Adrenal gland (tissue), 12 donors: ENCODE results near the gene CREB5. TPM values are rescaled to one million over a fixed set of nuclear protein-coding genes. Genes with fewer than 3 reads are reported as not detected.

Source experiments
- DNase-seq, 7 donors: peaks; one replicate each; pipeline ENCODE4 v3.0.0-alpha.2; 2019 to 2020
- H3K27ac ChIP-seq, 5 donors: fragments of 200-600 bp; sonication (generic) in 4 of 5; 1 replicate in 3 of 5; 2 replicates in 2 of 5; pipeline versions ENCODE4 v1.5.1 to v1.8.0; 2016 to 2020; ENCODE audit warnings: mild to moderate bottlenecking in 1 of 5
- H3K27me3 ChIP-seq: fragments of 200-600 bp; 2 replicates; pipeline ENCODE4 v1.8.0; 2021
- H3K36me3 ChIP-seq, 2 donors: fragments of 200-600 bp; replicated peaks in 1 of 2; 1 replicate in 1 of 2; 2 replicates in 1 of 2; pipeline versions ENCODE4 v1.5.1 to v1.8.0; 2018 to 2022
- H3K4me1 ChIP-seq, 2 donors: fragments of 200-600 bp; replicated peaks in 1 of 2; 1 replicate in 1 of 2; 2 replicates in 1 of 2; pipeline versions ENCODE4 v1.5.1 to v1.8.0; 2018 to 2021
- H3K4me3 ChIP-seq, 4 donors: fragments of 200-600 bp; sonication (generic) in 3 of 4; one replicate each; pipeline ENCODE4 v1.5.1; 2016 to 2018
- H3K9me3 ChIP-seq, 3 donors: fragments of 200-600 bp; sonication (generic) in 1 of 3; replicated peaks in 1 of 3; 1 replicate in 2 of 3; 2 replicates in 1 of 3; pipeline versions ENCODE4 v1.5.1 to v1.8.0; 2016 to 2021
- CTCF ChIP-seq, 6 experiments: fragments of 450-650 bp in 4 of 6; fragments of 200-600 bp in 2 of 6; sonication (generic) in 1 of 6; IDR thresholded peaks; 1 replicate in 5 of 6; 2 replicates in 1 of 6; pipeline versions ENCODE4 v1.5.1 to v1.8.0; 2016 to 2021; ENCODE audit warnings: antibody characterized with exemption in 6 of 6, mild to moderate bottlenecking in 2 of 6, moderate library complexity in 1 of 6
- POLR2A ChIP-seq, 2 donors: fragments of 450-650 bp; IDR thresholded peaks; one replicate each; pipeline ENCODE4 v1.6.1; 2017; ENCODE audit warnings: antibody characterized with exemption in 2 of 2, mild to moderate bottlenecking in 2 of 2, moderate library complexity in 1 of 2
- WGBS, 4 donors: extraction: QIAGEN DNeasy Blood & Tissue Kit in 2 of 4; methylation state at CpG; one replicate each; pipeline versions ENCODE4 v1.1.5 to v1.1.7; 2013 to 2017; 5-methylcytosine and 5-hydroxymethylcytosine counted together
- intact Hi-C, 2 donors: fragments of 100-400 bp; cut with DNase I; formaldehyde crosslinking; loops; one replicate each; pipeline versions ENCODE4 v1.14.1 to v1.15.0; 2022 to 2023
- polyA plus RNA-seq, 3 donors: library from polyadenylated mRNA; stranded (reverse); fragments of 200-250 nt in 2 of 3; fragments of 350-450 nt in 1 of 3; fragmentation: Illumina TruSeq in 1 of 3; extraction: RNeasy Lipid Tissue Mini Kit (QIAGEN cat#74804) in 1 of 3; gene quantifications; one replicate each; pipeline ENCODE4 v1.2.3, GENCODE V29; 2013 to 2014
- total RNA-seq, 9 donors: library from RNA; depleted of rRNA in 4 of 9; stranded (reverse); fragments of >200 nt in 4 of 9; fragments of 120-200 nt in 1 of 9; fragmentation: NEBNext Ultra II Directional in 1 of 9; extraction: Animal tissue kit (Norgen Biotek cat#: 25700) in 1 of 9; gene quantifications; one replicate each; pipeline versions ENCODE4 v1.1.0 to v1.2.4, GENCODE V29; 2013 to 2023
- donor health status: healthy with polysubstance abuse.
- donor health status: Bipolar disorder and iron deficiency.
- donor health status: DM: yes; HTN: yes; CAD: no.
- donor health status: DM: no; HTN: no; CAD: no.
- donor health status: DM: no; HTN: no; CAD: no.
- donor health status: DM: yes; HTN: yes; CAD: no.

CREB5 gene
- total and polyA plus RNA-seq, 12 donors, result 0.69 to 5.4 (median 1.3) TPM

- no peaks in the 10 kb centered on the region for H3K4me1 ChIP-seq
- H3K27me3 ChIP-seq, result peaks cover 4% of the 10 kb centered on the region
- H3K27ac ChIP-seq, result no peak overlapping the region
- H3K4me3 ChIP-seq, result no peak overlapping the region
- H3K9me3 ChIP-seq, result no peaks in the 10 kb centered on the region
- H3K36me3 ChIP-seq, result no peaks in the 10 kb centered on the region
- intact Hi-C loops, result no loop called here
- TF ChIP-seq POLR2A (IDR thresholded peaks at IDR 0.05) (no peak), CTCF (IDR thresholded peaks at IDR 0.05) (no peak)
- 87 to 94% (median 89%) methylated on average over 2 to 3 of the region's 3 CpGs for WGBS, 4 donors
- no peak for DNase-seq
Observed at GRCh38 chr7:28503396-28503795, 91.1 kb downstream of the CREB5 start.

GRCh38 chr7:28505014-28505413 is 92.7 kb downstream of the CREB5 start:
- TF ChIP-seq CTCF (IDR thresholded peaks at IDR 0.05) (no peak), POLR2A (IDR thresholded peaks at IDR 0.05) (no peak)
- H3K4me1 ChIP-seq, result no peaks in the 10 kb centered on the region
- WGBS, 4 donors, result 77 to 87% (median 84%) methylated on average over 6 of the region's 6 CpGs

DNA sequence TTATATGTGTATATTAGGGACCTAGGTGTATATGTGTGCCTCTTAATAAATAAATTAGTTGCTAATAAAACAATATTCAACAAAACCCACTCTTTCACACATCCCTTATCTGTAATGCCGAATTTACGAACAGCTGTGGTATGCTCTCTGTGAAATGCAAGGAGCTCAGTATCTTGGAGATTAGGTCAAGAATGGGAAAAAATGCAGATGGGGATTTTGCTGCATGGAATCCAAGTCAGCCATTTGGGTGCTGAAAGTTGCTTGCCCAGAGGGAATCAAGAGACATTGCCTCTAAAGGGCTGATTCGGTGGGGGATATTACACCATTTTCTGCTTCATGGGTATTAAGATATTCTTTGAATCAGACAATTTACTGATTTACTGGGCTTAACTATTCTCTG is 93.5 kb downstream of the CREB5 start:
- H3K9me3 ChIP-seq, result no peaks in the 10 kb centered on the region
- TF ChIP-seq POLR2A (IDR thresholded peaks at IDR 0.05), result no peak
- TF ChIP-seq CTCF (IDR thresholded peaks at IDR 0.05), result no peak
- no peak overlapping the region for H3K27ac ChIP-seq
- no peaks in the 10 kb centered on the region for H3K36me3 ChIP-seq
- WGBS, 4 donors, result 67 to 89% (median 81%) methylated on average over 3 of the region's 3 CpGs
- no peak for DNase-seq
- intact Hi-C loops, result no loop called here
- H3K27me3 ChIP-seq, result no peaks in the 10 kb centered on the region
- no peak overlapping the region for H3K4me3 ChIP-seq
- H3K4me1 ChIP-seq, result no peaks in the 10 kb centered on the region

More at GRCh38 chr7:28505014-28505413, 92.7 kb downstream of the CREB5 start:
- H3K27ac ChIP-seq, result no peak overlapping the region
- H3K36me3 ChIP-seq, result no peaks in the 10 kb centered on the region
- intact Hi-C loops, result no loop called here
- no peak for DNase-seq
- no peaks in the 10 kb centered on the region for H3K27me3 ChIP-seq
- H3K9me3 ChIP-seq, result no peaks in the 10 kb centered on the region
- no peak overlapping the region for H3K4me3 ChIP-seq

DNA sequence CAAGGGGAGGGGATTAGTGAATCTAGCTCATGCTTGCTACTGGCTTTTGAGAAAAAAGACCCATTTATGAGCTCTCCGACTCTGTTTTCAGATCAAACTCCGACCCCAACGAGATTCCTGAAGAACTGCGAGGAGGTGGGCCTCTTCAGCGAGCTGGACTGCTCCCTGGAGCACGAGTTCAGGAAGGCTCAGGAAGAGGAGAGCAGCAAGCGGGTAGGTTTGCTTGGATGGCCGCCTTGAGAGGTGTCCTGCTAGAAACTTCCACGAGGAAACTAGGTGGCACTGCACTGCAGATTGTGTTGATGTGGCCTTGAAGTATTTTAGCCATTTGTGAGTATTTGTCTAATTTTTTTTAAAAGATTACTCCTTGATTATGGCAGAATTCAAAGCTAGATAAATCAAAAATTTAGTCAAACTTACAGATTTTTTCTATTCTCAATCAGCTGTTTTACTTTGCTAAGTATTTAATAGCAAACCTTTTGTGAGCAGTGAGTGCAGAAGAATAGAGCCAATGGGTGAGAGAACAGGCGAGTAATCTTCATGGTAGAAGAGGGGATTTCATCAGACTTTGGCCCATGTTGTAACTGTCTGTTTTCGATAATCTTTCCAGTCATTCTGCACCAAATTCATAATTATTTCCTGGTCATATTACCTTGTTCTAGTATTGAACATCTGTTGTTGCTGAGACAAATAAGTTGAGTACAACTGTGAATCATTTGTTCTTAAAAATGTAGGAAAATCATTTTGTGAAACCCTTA is 95.4 kb downstream of the CREB5 start:
- Histone ChIP-seq H3K27me3 (no peaks in the 10 kb centered on the region), H3K4me1 (no peaks in the 10 kb centered on the region), H3K4me3 (no peak overlapping the region), H3K36me3 (no peaks in the 10 kb centered on the region), H3K27ac (no peak overlapping the region), H3K9me3 (no peaks in the 10 kb centered on the region)
- TF ChIP-seq CTCF (IDR thresholded peaks at IDR 0.05), result no peak
- TF ChIP-seq POLR2A (IDR thresholded peaks at IDR 0.05), result no peak
- intact Hi-C loops, result no loop called here
- 85 to 92% (median 88%) methylated on average over 11 of the region's 11 CpGs for WGBS, 4 donors
- no peak for DNase-seq
